Upper lobe of left lung (tissue), 4 donors: ENCODE results near the gene TTC34.

Experiments
- EP300 ChIP-seq, 4 donors: sonication (generic); formaldehyde crosslinking; IDR thresholded peaks; one replicate each; pipeline ENCODE4 v1.5.1; 2017; ENCODE audit warnings: antibody characterized with exemption in 4 of 4, control low read depth in 2 of 4
- POLR2A ChIP-seq, 4 donors: fragments of 450-650 bp; IDR thresholded peaks; one replicate each; pipeline ENCODE4 v1.5.1; 2016 to 2017; ENCODE audit warnings: antibody characterized with exemption in 4 of 4, mild to moderate bottlenecking in 2 of 4
- POLR2AphosphoS5 ChIP-seq, 2 donors: sonication (generic); formaldehyde crosslinking; IDR thresholded peaks; one replicate each; pipeline ENCODE4 v1.5.1; 2017; ENCODE audit warnings: antibody characterized with exemption in 2 of 2
- TF ChIP-seq, protein P1 (sequence below), 6 experiments: fragments of 450-650 bp in 4 of 6; fragments of 200-600 bp in 2 of 6; sonication (generic) in 2 of 6; IDR thresholded peaks; one replicate each; pipeline ENCODE4 v1.5.1; 2016 to 2019; ENCODE audit warnings: antibody characterized with exemption in 6 of 6

DNA sequence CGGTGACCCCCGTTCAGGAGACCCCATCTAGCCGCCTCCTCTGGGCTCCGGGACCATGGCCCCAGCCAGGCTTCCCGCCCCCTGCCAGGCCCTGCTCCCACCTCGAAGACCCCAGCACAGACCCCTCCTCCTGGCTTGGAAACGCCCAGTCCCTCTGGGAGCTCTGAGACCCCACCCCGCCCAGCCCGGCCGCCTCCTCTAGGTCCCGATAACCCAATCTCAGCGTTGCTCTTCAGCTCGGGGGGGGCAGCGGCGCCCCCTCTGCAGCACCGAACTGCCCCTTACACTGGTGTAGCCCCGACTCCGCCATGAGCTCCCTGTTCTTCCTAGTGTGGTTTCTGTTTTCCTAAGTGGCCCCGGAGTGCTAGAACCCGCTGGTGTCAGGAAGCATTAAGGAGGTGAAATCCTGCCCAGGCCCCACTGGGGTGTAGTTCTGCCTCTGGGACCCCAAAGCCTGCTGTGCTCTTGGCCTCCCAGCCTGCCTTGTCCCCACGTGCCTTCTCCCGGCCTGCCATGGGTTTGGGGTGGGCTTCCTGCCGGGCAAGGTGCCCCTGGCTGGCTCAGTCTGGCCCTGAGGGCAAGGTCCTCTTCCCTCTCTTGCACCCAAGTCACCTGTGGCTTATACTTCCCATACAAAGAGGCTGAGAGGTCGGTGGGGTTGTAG is 157.9 kb downstream of the TTC34 start:
- no peak for TF ChIP-seq POLR2AphosphoS5 (IDR thresholded peaks at IDR 0.05)
- no peak for TF ChIP-seq EP300 (IDR thresholded peaks at IDR 0.05)
- TF ChIP-seq, protein P1, sequence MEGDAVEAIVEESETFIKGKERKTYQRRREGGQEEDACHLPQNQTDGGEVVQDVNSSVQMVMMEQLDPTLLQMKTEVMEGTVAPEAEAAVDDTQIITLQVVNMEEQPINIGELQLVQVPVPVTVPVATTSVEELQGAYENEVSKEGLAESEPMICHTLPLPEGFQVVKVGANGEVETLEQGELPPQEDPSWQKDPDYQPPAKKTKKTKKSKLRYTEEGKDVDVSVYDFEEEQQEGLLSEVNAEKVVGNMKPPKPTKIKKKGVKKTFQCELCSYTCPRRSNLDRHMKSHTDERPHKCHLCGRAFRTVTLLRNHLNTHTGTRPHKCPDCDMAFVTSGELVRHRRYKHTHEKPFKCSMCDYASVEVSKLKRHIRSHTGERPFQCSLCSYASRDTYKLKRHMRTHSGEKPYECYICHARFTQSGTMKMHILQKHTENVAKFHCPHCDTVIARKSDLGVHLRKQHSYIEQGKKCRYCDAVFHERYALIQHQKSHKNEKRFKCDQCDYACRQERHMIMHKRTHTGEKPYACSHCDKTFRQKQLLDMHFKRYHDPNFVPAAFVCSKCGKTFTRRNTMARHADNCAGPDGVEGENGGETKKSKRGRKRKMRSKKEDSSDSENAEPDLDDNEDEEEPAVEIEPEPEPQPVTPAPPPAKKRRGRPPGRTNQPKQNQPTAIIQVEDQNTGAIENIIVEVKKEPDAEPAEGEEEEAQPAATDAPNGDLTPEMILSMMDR (IDR thresholded peaks at IDR 0.05), result no peak
- no peak for TF ChIP-seq POLR2A (IDR thresholded peaks at IDR 0.05)
